Endothelial cell (in vitro differentiated cells): ENCODE measurements around the gene KCNK2. TPM values are rescaled to one million over a fixed set of nuclear protein-coding genes. Genes with fewer than 3 reads are reported as not detected.

Experiments used
- DNase-seq: peaks from one replicate; pipeline ENCODE4 v3.0.0; 2021; ENCODE audit warnings: low spot score
- H3K27ac Mint-ChIP-seq: one replicate; pipeline ENCODE4 v1.8.0; 2021; ENCODE audit warnings: mixed read lengths, inconsistent platforms; ENCODE audit not compliant: unreplicated experiment
- H3K27me3 Mint-ChIP-seq: one replicate; pipeline ENCODE4 v1.8.0; 2021; ENCODE audit warnings: mild to moderate bottlenecking, moderate library complexity, mixed read lengths, inconsistent platforms; ENCODE audit not compliant: unreplicated experiment
- H3K36me3 Mint-ChIP-seq: one replicate; pipeline ENCODE4 v1.8.0; 2021; ENCODE audit warnings: mild to moderate bottlenecking, low read depth, mixed read lengths, inconsistent platforms; ENCODE audit not compliant: unreplicated experiment
- H3K4me1 Mint-ChIP-seq: one replicate; pipeline ENCODE4 v1.8.0; 2021; ENCODE audit warnings: mild to moderate bottlenecking, mixed read lengths, inconsistent platforms; ENCODE audit not compliant: unreplicated experiment
- H3K4me3 Mint-ChIP-seq: one replicate; pipeline ENCODE4 v1.8.0; 2021; ENCODE audit warnings: mild to moderate bottlenecking, mixed read lengths, inconsistent platforms; ENCODE audit not compliant: unreplicated experiment
- H3K9me3 Mint-ChIP-seq: one replicate; pipeline ENCODE4 v1.8.0; 2021; ENCODE audit warnings: mixed read lengths, inconsistent platforms; ENCODE audit not compliant: unreplicated experiment
- CTCF ChIP-seq: fragments of 200-600 bp; sonication (generic); IDR thresholded peaks from one replicate; pipeline ENCODE4 v1.5.0; 2021; ENCODE audit warnings: antibody characterized with exemption; ENCODE audit not compliant: unreplicated experiment
- total RNA-seq: library from RNA; stranded (reverse); fragmentation: NEBNext Ultra II Directional; extraction: Animal tissue kit (Norgen Biotek cat#: 25700); gene quantifications from one replicate; pipeline ENCODE4 v1.2.1, GENCODE V29; 2021; ENCODE audit not compliant: unreplicated experiment

The KCNK2 gene
- total RNA-seq, 1 donor from 2014 or later, result not detected

- Mint-ChIP-seq H3K27ac (no peak overlapping the region), H3K4me3 (no peak overlapping the region), H3K36me3 (no peaks in the 10 kb centered on the region), H3K9me3 (no peaks in the 10 kb centered on the region), H3K27me3 (no peaks in the 10 kb centered on the region), H3K4me1 (no peaks in the 10 kb centered on the region)
- no peak for TF ChIP-seq CTCF
- DNase-seq, result no peak
These were observed 26.6 kb downstream of the KCNK2 start for GRCh38 chr1:215109171-215109570.

DNA sequence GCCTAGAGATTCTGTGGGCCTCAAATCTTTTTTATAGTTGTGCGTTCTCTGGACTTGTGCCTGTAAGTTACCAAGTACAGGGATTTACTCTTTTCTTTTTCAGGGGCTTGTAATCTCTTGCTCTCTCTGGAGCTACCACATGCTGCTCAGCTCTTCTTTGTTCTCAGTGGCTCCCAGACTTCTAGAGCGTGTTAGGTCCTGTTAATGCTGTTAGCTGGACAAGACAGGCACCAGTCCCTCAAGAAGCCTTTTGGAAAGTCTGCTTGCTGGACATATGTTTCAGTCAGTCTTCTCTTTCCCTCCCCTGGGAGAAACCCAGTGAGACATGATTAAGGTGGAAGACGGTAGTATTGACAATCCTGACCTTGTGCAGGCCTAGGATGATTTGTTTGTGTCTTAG lies 29.4 kb downstream of the KCNK2 start:
- no peak for TF ChIP-seq CTCF
- Mint-ChIP-seq H3K36me3 (no peaks in the 10 kb centered on the region), H3K27ac (no peak overlapping the region), H3K9me3 (no peaks in the 10 kb centered on the region), H3K27me3 (no peaks in the 10 kb centered on the region), H3K4me1 (no peaks in the 10 kb centered on the region), H3K4me3 (no peak overlapping the region)
- DNase-seq, result no peak

DNA sequence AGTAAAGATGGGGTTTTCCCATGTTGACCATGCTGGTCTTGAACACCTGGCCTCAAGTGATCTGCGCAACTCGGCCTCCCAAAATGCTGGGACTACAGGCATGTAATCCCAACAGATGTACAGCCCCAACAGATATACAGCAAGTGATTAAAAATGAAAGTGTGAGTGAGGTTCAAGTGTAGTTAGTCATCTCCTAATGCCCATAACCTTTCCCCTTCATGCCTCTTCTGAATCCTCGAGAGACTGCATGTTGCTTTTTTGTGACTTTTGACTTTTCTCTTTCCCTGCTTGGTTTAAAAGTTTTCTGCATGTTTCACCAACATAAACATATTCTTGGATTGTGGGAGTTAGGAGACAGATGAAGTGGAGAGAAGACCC lies 31.2 kb downstream of the KCNK2 start:
- H3K9me3 Mint-ChIP-seq, result no peaks in the 10 kb centered on the region
- no peak overlapping the region for H3K4me3 Mint-ChIP-seq
- no peaks in the 10 kb centered on the region for H3K4me1 Mint-ChIP-seq
- TF ChIP-seq CTCF, result no peak
- no peak for DNase-seq
- H3K27ac Mint-ChIP-seq, result no peak overlapping the region
- no peaks in the 10 kb centered on the region for H3K27me3 Mint-ChIP-seq
- no peaks in the 10 kb centered on the region for H3K36me3 Mint-ChIP-seq

GRCh38 chr1:215114154-215114933 lies 31.8 kb downstream of the KCNK2 start:
- no peak for DNase-seq
- no peaks in the 10 kb centered on the region for H3K27me3 Mint-ChIP-seq
- no peaks in the 10 kb centered on the region for H3K36me3 Mint-ChIP-seq
- H3K4me3 Mint-ChIP-seq, result no peak overlapping the region
- no peak for TF ChIP-seq CTCF
- H3K27ac Mint-ChIP-seq, result no peak overlapping the region
- no peaks in the 10 kb centered on the region for H3K9me3 Mint-ChIP-seq
- no peaks in the 10 kb centered on the region for H3K4me1 Mint-ChIP-seq

GRCh38 chr1:215115760-215116159 lies 33.2 kb downstream of the KCNK2 start:
- Mint-ChIP-seq H3K36me3 (no peaks in the 10 kb centered on the region), H3K9me3 (no peaks in the 10 kb centered on the region), H3K27ac (no peak overlapping the region), H3K27me3 (no peaks in the 10 kb centered on the region), H3K4me3 (no peak overlapping the region), H3K4me1 (no peaks in the 10 kb centered on the region)
- no peak for DNase-seq
- TF ChIP-seq CTCF, result no peak
